Parathyroid adenoma (tissue), 2 donors: ENCODE results near the gene PAN2.
A peak's percentile ranks its signal among the peaks of the same experiment; 100 is the strongest.

ENCODE experiments used
- H2AFZ ChIP-seq: fragments of 300-600 bp; sonication (generic); one replicate; pipeline ENCODE4 v1.7.0; 2017; ENCODE audit warnings: antibody characterized with exemption, mild to moderate bottlenecking
- H3K27ac ChIP-seq: fragments of 300-600 bp; sonication (generic); one replicate; pipeline ENCODE4 v1.7.0; 2017
- H3K27me3 ChIP-seq: fragments of 300-600 bp; sonication (generic); one replicate; pipeline ENCODE4 v1.7.0; 2017; ENCODE audit warnings: low read length; ENCODE audit not compliant: control insufficient read depth, insufficient read depth
- H3K36me3 ChIP-seq: fragments of 300-600 bp; sonication (generic); one replicate; pipeline ENCODE4 v1.7.0; 2017; ENCODE audit warnings: low read length; ENCODE audit not compliant: control insufficient read depth, insufficient read depth
- H3K4me1 ChIP-seq: fragments of 300-600 bp; sonication (generic); one replicate; pipeline ENCODE4 v1.7.0; 2017; ENCODE audit warnings: control low read depth
- H3K4me2 ChIP-seq: fragments of 300-600 bp; sonication (generic); one replicate; pipeline ENCODE4 v1.7.0; 2017; ENCODE audit warnings: low read length
- H3K4me3 ChIP-seq: fragments of 300-600 bp; sonication (generic); one replicate; pipeline ENCODE4 v1.7.0; 2017; ENCODE audit warnings: low read depth, low read length
- H3K79me2 ChIP-seq: fragments of 300-600 bp; sonication (generic); one replicate; pipeline ENCODE4 v1.7.0; 2017; ENCODE audit warnings: control low read depth
- H3K9ac ChIP-seq: fragments of 300-600 bp; sonication (generic); one replicate; pipeline ENCODE4 v1.7.0; 2017; ENCODE audit warnings: mild to moderate bottlenecking
- H3K9me3 ChIP-seq: fragments of 300-600 bp; sonication (generic); one replicate; pipeline ENCODE4 v1.7.0; 2017; ENCODE audit warnings: low read length; ENCODE audit not compliant: control insufficient read depth
- CTCF ChIP-seq: fragments of 300-600 bp; sonication (generic); IDR thresholded peaks from one replicate; pipeline ENCODE4 v1.7.0; 2017; ENCODE audit warnings: antibody characterized with exemption, mild to moderate bottlenecking
- donor health status: primary hyperparathyroidism.

Gene PAN2

GRCh38 chr12:56266693-56267442 is 66.9 kb downstream of the PAN2 start, which contains the start of gene COQ10A:
Gene COQ10A (plus strand): TSS chr12:56266942. CDS start chr12:56267119, 177 bp downstream.
- peak within 1 kb of the TSS; percentile 91 for H3K27ac ChIP-seq
- peak within 1 kb of the TSS; percentile 94 for H3K4me2 ChIP-seq
- peak within 1 kb of the TSS; percentile 78 for H3K4me3 ChIP-seq
- no peak within 1 kb of the TSS for H3K9ac ChIP-seq
- H3K79me2 ChIP-seq = no peaks in the 10 kb centered on the region
- H3K36me3 ChIP-seq = no peaks in the 10 kb centered on the region
- H3K4me1 ChIP-seq = no peaks in the 10 kb centered on the region
- peak within 1 kb of the TSS; percentile 99 for H2AFZ ChIP-seq
- no peaks in the 10 kb centered on the region for H3K27me3 ChIP-seq
- H3K9me3 ChIP-seq = no peaks in the 10 kb centered on the region
- peak; percentile 81 for TF ChIP-seq CTCF
